Osteoblast (primary cell): Measurements from ENCODE around the gene SOS1. TPM values are rescaled to one million over a fixed set of nuclear protein-coding genes. Genes with fewer than 3 reads are reported as not detected.

Experiments
- DNase-seq: peaks from one replicate; pipeline ENCODE4 v3.0.0; 2011; ENCODE audit warnings: low spot score, mixed read lengths; ENCODE audit not compliant: insufficient read length; ENCODE audit errors: missing footprints
- H2AFZ ChIP-seq: 2 replicates; pipeline ENCODE4 v1.6.0; 2011; ENCODE audit warnings: mild to moderate bottlenecking, low read length
- H3K27ac ChIP-seq: 2 replicates; pipeline ENCODE4 v1.5.1; 2011; ENCODE audit warnings: mild to moderate bottlenecking, low read depth, low read length, moderate library complexity
- H3K27me3 ChIP-seq: 2 replicates; pipeline ENCODE4 v1.6.0; 2012; ENCODE audit warnings: mild to moderate bottlenecking, control low read depth, inconsistent platforms, low read length, moderate library complexity; ENCODE audit not compliant: insufficient read depth
- H3K36me3 ChIP-seq: 2 replicates; pipeline ENCODE4 v1.5.1; 2011; ENCODE audit warnings: mild to moderate bottlenecking, low read length, control low read depth, moderate library complexity; ENCODE audit not compliant: insufficient read depth
- H3K4me1 ChIP-seq: 2 replicates; pipeline ENCODE4 v1.5.1; 2011; ENCODE audit warnings: mild to moderate bottlenecking, low read length, control low read depth, moderate library complexity; ENCODE audit not compliant: insufficient read depth
- H3K4me2 ChIP-seq: 2 replicates; pipeline ENCODE4 v1.6.0; 2011; ENCODE audit warnings: mild to moderate bottlenecking, low read length; ENCODE audit not compliant: insufficient read depth
- H3K4me3 ChIP-seq: fragments of 200-600 bp; sonication (generic); 3 replicates; pipeline ENCODE4 v1.5.1; 2012; ENCODE audit warnings: mild to moderate bottlenecking, low read length, inconsistent platforms; ENCODE audit not compliant: insufficient read depth
- H3K79me2 ChIP-seq: 2 replicates; pipeline ENCODE4 v1.6.0; 2012; ENCODE audit warnings: mild to moderate bottlenecking, low read length, control low read depth, inconsistent platforms; ENCODE audit not compliant: insufficient read depth
- H3K9me3 ChIP-seq: 2 replicates; pipeline ENCODE4 v1.5.1; 2011; ENCODE audit warnings: low read depth, low read length, control low read depth
- H4K20me1 ChIP-seq: 2 replicates; pipeline ENCODE4 v1.6.0; 2012; ENCODE audit warnings: mild to moderate bottlenecking, low read length, control low read depth; ENCODE audit not compliant: insufficient read depth
- total RNA-seq: library from RNA; depleted of rRNA; stranded (reverse); fragments of >200 nt; gene quantifications from 2 replicates; pipeline ENCODE4 v1.2.3, GENCODE V29; 2012
- TF ChIP-seq, protein P1 (sequence below): IDR thresholded peaks from 2 replicates; pipeline ENCODE4 v1.5.1; 2011; ENCODE audit warnings: mild to moderate bottlenecking, low read depth, low read length, moderate library complexity; ENCODE audit errors: extremely low read depth

The SOS1 gene
- total RNA-seq, 1 donor: 28.6 TPM

DNA sequence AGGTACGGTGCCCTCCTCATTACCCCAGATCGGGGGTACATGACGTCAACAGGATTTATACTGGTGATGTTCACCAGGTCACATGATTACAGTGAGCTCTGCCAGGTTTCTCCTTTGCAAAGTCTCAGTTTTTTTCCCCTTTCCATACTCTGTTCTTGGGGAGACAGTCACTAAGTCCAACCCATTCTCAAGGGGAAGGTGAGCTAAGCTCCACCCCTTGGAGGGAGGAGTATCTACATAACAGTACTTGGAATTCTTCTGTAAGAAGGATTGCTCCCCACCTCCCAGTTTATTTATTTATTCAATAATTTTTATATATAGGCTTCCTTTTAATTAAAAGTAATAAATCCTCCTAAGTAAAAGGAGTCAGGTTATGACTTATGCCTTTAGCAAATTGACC, 34.1 kb upstream of the SOS1 start:
- Histone ChIP-seq H4K20me1 (no peaks in the 10 kb centered on the region), H3K4me1 (peaks cover 9% of the 10 kb centered on the region), H3K27me3 (no peaks in the 10 kb centered on the region), H3K9me3 (no peaks in the 10 kb centered on the region), H3K27ac (no peak overlapping the region), H3K36me3 (no peaks in the 10 kb centered on the region), H3K4me3 (no peak overlapping the region), H3K4me2 (no peak overlapping the region), H3K79me2 (no peaks in the 10 kb centered on the region), H2AFZ (no peak overlapping the region)
- no peak for DNase-seq
- TF ChIP-seq, protein P1, sequence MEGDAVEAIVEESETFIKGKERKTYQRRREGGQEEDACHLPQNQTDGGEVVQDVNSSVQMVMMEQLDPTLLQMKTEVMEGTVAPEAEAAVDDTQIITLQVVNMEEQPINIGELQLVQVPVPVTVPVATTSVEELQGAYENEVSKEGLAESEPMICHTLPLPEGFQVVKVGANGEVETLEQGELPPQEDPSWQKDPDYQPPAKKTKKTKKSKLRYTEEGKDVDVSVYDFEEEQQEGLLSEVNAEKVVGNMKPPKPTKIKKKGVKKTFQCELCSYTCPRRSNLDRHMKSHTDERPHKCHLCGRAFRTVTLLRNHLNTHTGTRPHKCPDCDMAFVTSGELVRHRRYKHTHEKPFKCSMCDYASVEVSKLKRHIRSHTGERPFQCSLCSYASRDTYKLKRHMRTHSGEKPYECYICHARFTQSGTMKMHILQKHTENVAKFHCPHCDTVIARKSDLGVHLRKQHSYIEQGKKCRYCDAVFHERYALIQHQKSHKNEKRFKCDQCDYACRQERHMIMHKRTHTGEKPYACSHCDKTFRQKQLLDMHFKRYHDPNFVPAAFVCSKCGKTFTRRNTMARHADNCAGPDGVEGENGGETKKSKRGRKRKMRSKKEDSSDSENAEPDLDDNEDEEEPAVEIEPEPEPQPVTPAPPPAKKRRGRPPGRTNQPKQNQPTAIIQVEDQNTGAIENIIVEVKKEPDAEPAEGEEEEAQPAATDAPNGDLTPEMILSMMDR: no peak

DNA sequence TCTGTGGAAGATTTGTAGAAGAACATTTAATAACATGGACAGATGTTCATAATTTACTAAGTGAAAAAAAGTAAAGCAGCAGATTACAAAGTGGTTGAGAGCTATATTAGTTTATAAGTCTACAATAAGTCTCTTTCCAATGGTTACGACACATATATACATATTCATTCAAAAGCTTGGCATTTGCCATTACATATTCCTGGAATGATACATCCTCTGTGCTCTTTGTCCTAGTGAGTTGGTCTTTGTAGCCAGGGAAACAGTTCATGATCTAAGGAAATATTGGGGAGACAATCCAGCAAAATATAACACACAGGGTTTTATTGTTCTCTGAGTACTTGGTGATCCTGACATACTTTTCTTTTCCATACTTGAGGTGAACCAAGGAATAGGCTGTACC, 32.5 kb upstream of the SOS1 start:
- Histone ChIP-seq H3K4me3 (no peak overlapping the region), H3K79me2 (no peaks in the 10 kb centered on the region), H3K4me1 (peaks cover 9% of the 10 kb centered on the region), H2AFZ (no peak overlapping the region), H3K36me3 (no peaks in the 10 kb centered on the region), H3K27me3 (no peaks in the 10 kb centered on the region), H3K27ac (peak overlapping the region; percentile 61), H3K4me2 (peak overlapping the region; percentile 27), H3K9me3 (no peaks in the 10 kb centered on the region), H4K20me1 (no peaks in the 10 kb centered on the region)
- no peak for DNase-seq
- TF ChIP-seq, protein P1: no peak

DNA sequence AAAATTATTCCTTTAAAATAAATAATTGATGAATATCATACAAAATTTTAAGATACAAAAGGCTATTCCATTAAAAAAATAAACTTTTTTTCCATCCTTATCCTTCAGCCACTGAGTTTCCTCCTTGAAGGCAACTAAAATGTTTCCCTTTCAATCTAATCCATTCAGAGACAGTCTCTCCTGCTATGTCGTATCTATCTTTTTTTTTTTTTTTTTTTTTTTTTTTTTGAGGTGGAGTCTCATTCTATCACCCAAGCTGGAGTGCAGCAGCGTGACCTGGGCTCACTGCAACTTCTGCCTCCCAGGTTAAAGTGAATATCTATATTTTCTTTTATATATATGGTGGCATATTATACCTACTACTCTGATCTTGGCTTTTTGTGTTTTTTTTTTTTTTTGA, 31.7 kb upstream of the SOS1 start:
- Histone ChIP-seq H3K27ac (no peak overlapping the region), H2AFZ (no peak overlapping the region), H4K20me1 (no peaks in the 10 kb centered on the region), H3K4me3 (no peak overlapping the region), H3K27me3 (no peaks in the 10 kb centered on the region), H3K36me3 (no peaks in the 10 kb centered on the region), H3K9me3 (no peaks in the 10 kb centered on the region), H3K79me2 (no peaks in the 10 kb centered on the region), H3K4me1 (peaks cover 9% of the 10 kb centered on the region), H3K4me2 (no peak overlapping the region)
- DNase-seq: no peak
- TF ChIP-seq, protein P1: no peak

DNA sequence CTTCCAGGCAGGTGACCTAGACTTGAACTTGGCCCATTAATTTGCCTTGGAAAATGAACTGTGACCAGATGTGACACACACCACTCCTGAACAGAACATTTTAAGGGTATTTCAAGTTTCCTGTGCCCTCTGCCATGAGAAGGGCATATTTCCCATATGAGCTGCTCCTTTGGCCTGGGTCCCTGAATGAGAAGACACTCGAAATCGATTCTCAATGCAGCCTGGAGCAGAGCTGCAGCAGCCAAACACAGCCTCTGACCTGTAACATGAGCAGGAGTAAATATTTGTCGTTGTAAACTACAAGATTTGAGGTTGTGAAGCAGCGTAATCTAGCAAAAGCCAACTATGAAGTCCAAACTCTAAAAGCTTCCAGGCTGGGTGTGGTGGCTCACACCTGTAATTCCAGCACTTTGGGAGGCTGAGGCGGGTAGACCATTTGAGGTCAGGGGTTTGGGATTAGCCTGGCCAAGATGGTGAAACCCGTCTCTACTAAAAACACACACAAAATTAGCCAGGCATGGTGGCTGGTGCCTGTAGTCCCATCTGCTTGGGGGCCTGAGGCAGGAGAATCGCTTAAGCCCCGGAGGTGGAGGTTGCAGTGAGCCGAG, 30.1 kb upstream of the SOS1 start:
- Histone ChIP-seq H3K36me3 (no peaks in the 10 kb centered on the region), H3K27ac (no peak overlapping the region), H3K79me2 (no peaks in the 10 kb centered on the region), H3K4me2 (no peak overlapping the region), H3K4me1 (peaks cover 9% of the 10 kb centered on the region), H4K20me1 (no peaks in the 10 kb centered on the region), H3K27me3 (no peaks in the 10 kb centered on the region), H3K9me3 (no peaks in the 10 kb centered on the region), H3K4me3 (no peak overlapping the region), H2AFZ (no peak overlapping the region)
- TF ChIP-seq, protein P1: no peak
- DNase-seq: no peak
